Fibroblast of the aortic adventitia (primary cell): ENCODE results near the gene PRSS56. TPM values are rescaled to one million over a fixed set of nuclear protein-coding genes. Genes with fewer than 3 reads are reported as not detected.

Experiments
- DNase-seq: peaks from one replicate; pipeline ENCODE4 v3.0.0-alpha.2; 2010; ENCODE audit warnings: low read depth
- H3K4me3 ChIP-seq: 2 replicates; pipeline ENCODE4 v1.5.1; 2011; ENCODE audit warnings: low read depth, mild to moderate bottlenecking, control low read depth, low read length, moderate library complexity
- CTCF ChIP-seq: IDR thresholded peaks from 2 replicates; pipeline ENCODE4 v1.5.1; 2011; ENCODE audit warnings: mild to moderate bottlenecking, low read length, control low read depth, inconsistent platforms; ENCODE audit not compliant: insufficient read depth
- total RNA-seq: library from RNA; depleted of rRNA; stranded (reverse); fragments of >200 nt; gene quantifications from 2 replicates; pipeline ENCODE4 v1.2.3, GENCODE V29; 2012; ENCODE audit warnings: low replicate concordance

Gene PRSS56
- total RNA-seq, 1 donor: not detected

- no peak overlapping the region for H3K4me3 ChIP-seq
- DNase-seq: no peak
- no peak for TF ChIP-seq CTCF
Observed at GRCh38 chr2:232496501-232497270, 23.5 kb upstream of the PRSS56 start.

GRCh38 chr2:232497348-232497747, 22.8 kb upstream of the PRSS56 start:
- DNase-seq: no peak
- TF ChIP-seq CTCF: no peak

GRCh38 chr2:232498452-232498851, 21.7 kb upstream of the PRSS56 start:
- no peak overlapping the region for H3K4me3 ChIP-seq
- TF ChIP-seq CTCF: no peak
- no peak for DNase-seq

More at GRCh38 chr2:232497348-232497747, 22.8 kb upstream of the PRSS56 start:
- no peak overlapping the region for H3K4me3 ChIP-seq

GRCh38 chr2:232501331-232501771, 18.8 kb upstream of the PRSS56 start:
- no peak for TF ChIP-seq CTCF
- no peak for DNase-seq
- no peak overlapping the region for H3K4me3 ChIP-seq

GRCh38 chr2:232501794-232502390, 18.3 kb upstream of the PRSS56 start:
- DNase-seq: no peak
- no peak for TF ChIP-seq CTCF
- no peak overlapping the region for H3K4me3 ChIP-seq

- H3K4me3 ChIP-seq: no peak overlapping the region
- TF ChIP-seq CTCF: no peak
- DNase-seq: peak; percentile 2
Observed at GRCh38 chr2:232502511-232502910, 17.7 kb upstream of the PRSS56 start.
